ENCODE data around the gene PPP5C.
"Not testable (repeated sequence)": the region's sequence is repeated elsewhere in the genome, so short reads cannot be mapped to it uniquely, and the experiment has no call there.

The PPP5C gene

GRCh38 chr19:46411088-46411924, 64.4 kb downstream of the PPP5C start:
- DNase-seq, result no peak

DNA sequence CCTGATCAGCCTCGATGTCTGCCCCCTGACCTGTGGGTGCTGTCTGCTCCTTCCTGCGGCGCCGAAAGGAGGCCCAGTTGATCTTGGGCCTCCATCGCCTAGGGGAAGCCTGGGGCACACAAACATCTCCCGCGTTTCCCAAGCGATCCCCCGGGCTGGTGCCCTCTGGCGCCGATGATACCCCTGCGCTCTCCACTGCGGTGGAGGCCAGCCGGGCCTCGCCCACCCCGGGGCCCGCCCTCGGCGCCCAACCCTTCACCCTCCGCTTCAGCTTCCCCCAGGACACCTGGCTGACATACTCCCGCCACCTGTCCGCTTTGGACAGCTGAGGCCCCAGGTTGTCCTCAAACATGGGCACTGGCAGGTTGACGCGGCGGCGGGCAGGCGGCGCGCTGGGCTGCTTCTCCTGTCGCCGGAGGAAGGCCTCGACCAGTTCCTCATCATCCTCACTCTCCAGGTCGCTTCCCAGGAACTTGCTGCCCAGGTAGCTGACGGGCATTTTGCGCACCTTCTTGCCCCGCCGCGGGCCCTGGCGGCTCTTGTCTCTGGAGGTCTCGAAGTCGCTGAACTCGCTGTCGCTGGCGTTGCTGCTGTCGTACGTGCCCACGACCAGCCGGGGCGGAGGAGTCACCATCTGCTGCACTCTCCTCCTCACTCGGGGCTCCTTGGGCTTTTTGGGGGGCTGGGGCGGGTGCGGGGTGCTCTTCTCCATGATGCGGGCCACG, 65.2 kb downstream of the PPP5C start:
- no peak for DNase-seq

DNA sequence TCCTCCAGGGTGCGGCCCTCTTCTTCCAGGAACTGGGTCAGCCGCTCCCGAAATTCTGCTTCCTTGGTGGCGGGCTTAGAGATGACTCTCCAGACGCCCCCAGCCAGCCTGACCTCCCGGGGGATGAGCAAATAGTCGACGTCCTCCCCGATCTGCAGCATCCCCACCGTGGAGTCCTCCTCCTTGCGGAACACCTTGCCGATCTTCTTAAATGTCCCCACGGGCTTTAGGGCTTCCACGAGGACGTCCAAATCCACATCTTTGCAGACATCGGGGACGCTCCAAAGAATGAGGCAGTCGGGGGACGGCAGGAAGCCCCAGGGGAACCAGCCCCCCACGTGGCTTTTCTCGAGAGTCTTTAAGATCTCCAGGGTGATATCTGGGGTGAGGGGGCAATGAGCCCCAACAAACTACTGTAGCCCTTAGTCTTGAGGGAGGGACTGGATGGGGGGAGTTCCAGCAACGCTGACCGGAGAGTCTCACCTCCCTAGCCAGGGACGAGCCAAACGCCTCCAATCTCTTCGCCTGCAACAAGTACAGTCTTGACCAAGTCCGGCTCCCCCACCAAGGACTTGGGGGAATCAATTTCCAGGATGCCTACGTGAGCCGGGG, 65.9 kb downstream of the PPP5C start:
- DNase-seq, result no peak

- DNase-seq, result peak; percentile 92
Measured at GRCh38 chr19:46413262-46414031, 66.6 kb downstream of the PPP5C start, which contains the start of gene CCDC8. Gene CCDC8 (minus strand): TSS chr19:46413564. CDS start chr19:46412810, 754 bp downstream.

GRCh38 chr19:46414899-46415298, 68.0 kb downstream of the PPP5C start:
- DNase-seq, result not testable (repeated sequence)

DNA sequence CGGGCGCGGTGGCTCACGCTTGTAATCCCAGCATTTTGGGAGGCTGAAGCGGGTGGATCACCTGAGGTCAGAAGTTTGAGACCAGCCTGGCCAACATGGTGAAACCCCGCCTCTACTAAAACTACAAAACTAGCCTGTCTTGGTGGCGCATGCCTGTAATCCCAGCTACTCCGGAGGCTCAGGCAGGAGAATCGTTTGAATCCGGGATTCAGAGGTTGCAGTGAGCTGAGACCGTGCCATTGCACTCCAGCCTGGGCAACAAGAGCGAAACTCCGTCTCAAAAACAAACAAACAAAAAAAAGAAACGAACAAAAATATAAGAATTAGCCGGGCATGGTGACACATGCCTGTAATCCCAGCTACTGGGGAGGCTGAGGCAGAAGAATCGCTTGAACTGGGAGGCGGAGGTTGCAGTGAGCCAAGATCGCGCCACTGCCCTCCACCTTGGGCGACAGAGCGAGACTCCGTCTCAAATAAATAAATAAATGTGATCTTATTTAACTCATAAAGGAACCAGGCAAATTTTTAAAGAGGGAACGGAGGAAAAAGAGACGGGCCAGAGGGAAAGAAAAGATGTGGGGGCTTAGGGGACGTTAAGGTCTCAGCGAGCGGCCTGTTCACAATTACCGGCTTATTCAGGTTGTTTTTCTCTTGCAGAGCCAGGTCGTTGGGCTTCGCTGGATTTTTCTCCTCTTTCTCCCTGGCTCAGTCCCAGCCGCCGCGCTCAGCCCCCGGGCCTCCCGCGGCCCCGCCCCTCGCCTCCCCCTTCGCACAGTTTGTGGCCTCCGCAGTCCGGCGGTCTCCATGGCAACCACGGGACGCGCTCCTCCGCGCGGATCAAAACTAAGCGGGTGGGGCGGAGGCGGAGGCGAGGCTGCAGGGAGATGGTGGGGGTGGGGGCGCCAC, 69.2 kb downstream of the PPP5C start:
- peak; percentile 92 for DNase-seq

DNA sequence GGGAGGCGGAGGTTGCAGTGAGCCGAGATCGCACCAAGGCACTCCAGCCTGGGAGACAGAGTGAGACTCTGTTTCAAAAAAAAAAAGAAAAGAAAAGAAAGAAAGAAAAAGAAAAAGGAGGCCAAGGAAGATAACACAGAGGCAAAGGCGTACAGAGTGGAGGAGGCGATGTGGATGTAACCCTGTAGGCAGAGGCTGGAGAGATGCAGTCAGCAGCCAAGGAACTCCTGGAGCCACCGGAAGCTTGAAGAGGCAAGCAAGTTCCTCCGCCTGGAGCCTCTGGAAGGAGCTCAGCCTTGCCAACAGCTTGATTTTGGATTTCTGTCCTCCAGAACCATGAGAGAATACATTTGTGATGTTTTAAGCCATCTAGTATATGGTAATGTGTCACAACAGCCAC, 73.2 kb downstream of the PPP5C start:
- no peak for DNase-seq

- DNase-seq, result no peak
Measured at GRCh38 chr19:46422344-46422743, 75.5 kb downstream of the PPP5C start.

DNA sequence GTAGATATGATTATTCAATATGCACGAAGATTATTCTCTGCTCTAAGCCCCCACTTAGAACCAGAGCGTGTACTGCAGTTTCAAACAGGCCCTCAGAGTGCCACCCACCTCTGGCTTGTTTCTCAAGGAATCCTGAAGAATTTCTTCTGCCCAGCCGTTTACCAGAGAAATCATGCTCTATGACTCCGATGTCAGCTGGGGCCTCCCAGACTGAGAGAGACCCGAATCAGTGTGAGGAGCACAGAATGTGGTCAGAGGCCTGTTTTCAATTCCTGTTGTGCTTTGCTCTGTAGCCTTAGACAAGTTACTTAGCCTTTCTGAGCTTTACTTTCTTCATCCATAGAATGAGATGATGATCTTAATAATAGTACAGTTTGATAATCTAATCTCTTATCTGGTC, 76.3 kb downstream of the PPP5C start:
- DNase-seq, result no peak

- DNase-seq, result no peak
Measured at GRCh38 chr19:46426035-46426505, 79.2 kb downstream of the PPP5C start.

DNA sequence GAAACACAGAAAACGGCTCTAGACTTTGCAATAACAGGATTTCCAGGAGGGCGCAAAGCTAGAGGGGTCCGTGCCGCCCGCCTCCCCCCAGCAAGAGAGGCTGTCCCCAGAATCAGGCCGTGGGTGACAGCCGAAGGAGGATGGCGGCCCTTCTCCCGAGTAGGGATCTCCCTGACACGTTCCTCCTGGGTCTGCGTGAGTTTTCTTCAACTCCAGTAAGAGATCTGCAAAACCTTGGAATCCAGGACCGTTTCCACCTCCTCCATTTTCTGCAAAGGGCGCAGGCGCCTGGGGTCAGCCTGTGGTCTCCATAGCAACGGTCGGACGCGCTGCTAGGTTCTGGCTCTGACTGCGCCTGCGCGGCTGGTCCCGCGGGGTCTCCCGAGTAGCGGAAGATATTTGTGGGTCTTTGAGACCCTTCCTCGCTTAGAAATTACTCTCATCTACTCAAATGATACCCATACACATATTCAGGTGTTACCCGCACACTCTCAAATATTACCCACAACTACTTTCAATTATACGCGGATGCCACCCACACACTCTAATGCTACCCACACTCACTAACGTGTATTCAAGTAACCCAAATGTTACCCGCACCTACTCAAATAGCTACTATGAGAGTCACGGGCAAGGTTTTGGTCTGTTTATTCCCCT, 79.7 kb downstream of the PPP5C start:
- peak; percentile 83 for DNase-seq

DNA sequence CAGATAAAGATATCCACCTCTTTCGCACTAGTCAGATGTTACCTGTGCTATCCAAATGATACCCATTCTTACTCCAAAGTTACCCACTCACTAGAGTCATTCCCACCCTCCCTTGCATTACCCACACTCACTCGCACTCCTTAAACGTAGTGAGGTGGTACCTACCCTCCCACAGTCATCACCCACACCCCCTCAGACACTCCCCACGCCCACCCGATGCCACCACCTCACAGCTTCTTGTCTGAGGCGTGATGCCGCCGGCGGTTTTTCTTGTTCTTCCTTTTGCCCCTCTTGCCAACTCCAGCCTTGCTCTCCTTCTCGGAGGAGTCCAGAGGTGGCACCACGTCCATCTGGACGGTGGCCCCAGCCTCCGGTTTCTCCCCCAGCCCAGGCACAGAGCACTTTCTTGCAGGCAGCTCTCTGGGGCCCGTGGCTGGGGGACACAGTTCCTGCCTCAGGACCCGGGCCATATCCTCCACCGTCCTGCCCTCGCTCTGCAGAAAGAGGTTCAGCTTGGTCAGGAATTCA, 80.7 kb downstream of the PPP5C start:
- DNase-seq, result no peak

DNA sequence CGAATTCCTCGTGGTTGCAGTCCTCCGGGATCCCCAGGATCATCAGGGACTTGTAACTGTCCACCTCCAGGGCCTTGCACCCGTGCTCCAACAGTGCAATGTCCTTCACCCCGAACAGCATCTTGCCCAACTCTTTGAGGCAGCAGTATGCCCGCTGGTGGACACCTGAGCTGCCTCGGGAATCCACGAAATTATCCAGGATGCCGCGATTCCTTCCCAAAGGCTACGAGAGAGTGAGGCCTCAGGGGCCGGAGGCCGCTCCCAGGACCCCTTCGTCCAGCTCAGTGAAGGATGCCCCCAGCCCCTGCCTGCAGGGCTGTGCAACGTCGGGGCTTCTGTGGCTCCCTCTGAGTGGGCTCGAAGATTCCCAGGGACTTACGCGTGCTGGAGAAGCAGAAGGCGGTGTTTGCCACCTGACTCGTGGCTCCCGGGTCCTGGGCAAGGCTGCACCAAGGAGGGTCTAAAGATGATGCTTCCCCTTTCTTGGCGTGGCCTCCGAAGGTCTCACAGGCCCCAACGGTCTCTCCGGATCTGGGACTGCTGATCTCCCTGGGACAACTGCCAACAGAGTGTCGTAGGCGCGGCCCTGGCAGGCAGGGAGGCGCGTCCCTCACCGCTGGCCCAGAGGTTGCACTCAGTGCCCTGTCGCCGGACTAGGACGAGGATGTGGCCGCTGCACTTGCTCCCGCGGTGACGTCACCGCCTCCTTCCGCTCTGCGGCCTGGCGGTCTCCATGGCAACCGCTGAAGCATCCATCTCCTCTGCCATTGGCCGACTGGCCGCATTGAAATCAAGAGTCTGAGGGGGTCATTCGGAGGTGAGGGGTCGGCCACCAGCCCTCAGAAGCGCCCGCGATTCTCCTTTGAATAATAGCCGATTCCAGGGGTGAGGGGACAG, 81.6 kb downstream of the PPP5C start, which contains the start of gene PNMA8C:
TSS of gene PNMA8C (minus strand) at position 698 of the 897 bp plus-strand sequence. CDS start at position 121, 577 bp downstream.
- DNase-seq, result peak; percentile 86

GRCh38 chr19:46429999-46430398, 83.1 kb downstream of the PPP5C start:
- DNase-seq, result no peak

DNA sequence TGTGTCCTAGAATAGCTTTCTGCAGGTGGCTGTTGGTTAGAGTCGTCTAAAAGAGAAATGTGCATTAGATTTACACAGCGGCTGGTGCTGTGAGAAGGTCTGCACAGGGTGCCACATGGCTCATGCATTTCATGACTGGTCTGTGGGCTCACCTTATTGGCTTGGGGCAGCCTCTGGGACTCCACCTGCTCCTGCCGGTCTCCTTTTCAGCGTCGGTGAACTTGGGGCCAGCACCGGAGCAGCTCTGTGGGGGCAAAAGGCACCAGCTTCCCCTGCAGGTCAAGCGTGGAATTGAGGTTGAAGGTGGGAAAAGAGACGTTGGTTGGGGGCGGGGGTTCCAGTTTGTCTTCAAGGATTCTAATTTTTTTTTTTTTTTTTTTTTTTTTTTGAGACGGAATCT, 84.9 kb downstream of the PPP5C start:
- no peak for DNase-seq

- DNase-seq, result not testable (repeated sequence)
Measured at GRCh38 chr19:46433470-46433869, 86.6 kb downstream of the PPP5C start.

GRCh38 chr19:46435009-46435408, 88.1 kb downstream of the PPP5C start:
- DNase-seq, result no peak

- not testable (repeated sequence) for DNase-seq
Measured at GRCh38 chr19:46435689-46436088, 88.8 kb downstream of the PPP5C start.
